Limb (tissue), 2 donors: ENCODE data around the gene CLEC18C.
"Not testable (repeated sequence)": the region's sequence is repeated elsewhere in the genome, so short reads cannot be mapped to it uniquely, and the experiment has no call there.

Experiments
- DNase-seq, 2 donors: peaks; one replicate each; pipeline ENCODE4 v3.0.0-alpha.2; 2016; ENCODE audit errors: extremely low spot score in 2 of 2

Gene CLEC18C

DNA sequence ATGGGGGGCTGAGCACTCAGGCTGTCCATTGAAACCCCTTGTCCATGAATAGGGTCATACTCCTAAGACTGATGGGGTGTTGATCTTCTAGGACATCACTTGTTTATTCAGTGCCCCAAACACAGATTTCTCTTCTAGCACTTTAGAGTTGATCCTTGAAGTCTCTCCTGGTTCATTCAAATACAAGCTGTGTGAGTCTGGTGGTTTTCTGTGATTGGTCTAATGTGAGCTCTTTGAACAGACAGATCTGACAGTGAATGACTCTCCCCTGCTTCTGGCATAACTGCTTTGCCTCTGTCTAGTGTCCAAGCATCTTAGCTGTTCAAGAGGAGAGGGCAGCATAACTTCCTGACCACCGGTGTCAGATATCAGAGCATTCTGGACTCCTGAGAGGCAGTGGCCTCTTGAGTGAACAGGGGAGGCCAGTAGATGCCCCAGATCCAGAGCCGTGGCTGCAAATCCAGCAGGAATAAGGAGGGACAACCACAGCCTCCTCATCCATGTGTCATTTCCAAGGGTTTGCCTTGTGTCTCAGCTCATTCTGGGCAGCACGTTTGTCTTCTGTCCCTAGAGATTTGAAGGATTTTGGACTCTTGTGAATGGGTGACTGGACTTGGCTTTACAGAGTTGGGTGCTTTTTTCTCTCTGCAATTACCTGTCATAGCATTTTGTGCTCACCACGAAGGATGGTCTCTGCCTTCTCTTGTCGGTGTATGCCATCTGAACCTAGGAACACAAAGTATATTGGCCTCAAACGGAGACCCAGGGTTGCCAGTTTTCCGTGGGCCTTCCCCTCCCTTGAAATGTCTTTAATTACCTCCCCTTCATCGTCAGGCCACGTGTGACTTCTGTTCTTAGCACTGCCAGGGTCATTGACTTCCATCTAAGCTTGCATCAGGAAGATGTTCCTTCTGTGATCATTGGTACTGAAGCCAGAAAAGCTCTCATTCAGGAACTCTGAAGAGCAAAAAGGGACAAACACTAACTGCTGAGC lies 13.9 kb upstream of the CLEC18C start:
- no peak for DNase-seq

DNA sequence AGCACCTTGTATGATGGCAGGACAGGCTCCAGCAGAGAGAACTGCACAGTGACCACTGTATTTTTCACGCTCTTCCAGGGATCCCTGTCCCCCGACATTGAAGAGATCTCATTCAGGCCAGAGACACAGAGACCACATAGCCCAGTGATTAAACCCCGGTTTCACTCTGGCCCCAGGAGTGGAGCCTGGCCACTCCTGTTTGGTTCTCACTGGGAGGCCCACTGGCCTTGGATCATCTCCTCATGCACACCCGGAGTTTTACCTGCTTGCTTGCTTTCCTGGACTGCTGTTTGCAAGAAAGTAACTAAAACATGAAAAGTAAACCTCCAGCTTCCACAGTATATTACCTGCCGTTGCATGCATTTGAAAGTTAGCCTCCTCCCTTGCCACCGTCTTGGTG lies 13.2 kb upstream of the CLEC18C start:
- DNase-seq, result no peak

DNA sequence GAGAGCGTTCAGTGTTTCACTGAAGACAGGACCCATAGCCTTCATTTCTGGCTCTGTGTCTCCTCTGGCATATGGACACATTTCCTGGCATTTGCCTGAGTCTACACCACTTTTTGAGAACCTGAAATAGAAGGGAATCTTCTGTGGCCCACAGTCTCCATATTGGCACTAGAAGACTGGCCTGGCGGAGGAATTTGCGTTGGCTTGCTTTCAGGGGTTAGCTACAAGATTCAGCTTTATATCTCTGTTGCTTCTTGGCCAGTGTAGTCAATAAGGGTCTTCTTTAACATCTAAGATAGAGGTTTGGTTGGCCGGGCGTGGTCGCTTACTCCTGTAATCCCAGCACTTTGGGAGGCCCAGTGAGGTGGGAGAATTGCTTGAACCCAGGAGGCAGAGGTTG lies 12.8 kb upstream of the CLEC18C start:
- DNase-seq, result no peak

DNA sequence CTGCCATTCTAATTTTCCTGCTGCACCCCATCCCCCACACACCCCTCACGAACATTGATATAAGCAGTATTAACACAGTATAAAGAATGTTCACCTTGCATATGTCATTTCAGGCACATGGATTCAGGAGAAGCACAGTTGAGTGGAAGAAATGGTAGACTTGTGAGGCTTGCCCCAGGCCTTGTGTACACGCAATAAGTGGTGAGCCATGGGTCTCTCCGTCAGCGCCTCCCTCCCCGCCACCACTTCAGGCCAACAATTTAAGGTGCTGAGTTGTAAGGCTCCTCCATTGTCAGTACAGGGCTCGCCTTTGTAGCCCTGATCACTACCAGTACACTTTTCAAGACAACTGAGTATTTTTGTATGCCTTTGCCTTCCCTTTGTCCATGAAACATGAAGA lies 12.2 kb upstream of the CLEC18C start:
- DNase-seq, result no peak

DNA sequence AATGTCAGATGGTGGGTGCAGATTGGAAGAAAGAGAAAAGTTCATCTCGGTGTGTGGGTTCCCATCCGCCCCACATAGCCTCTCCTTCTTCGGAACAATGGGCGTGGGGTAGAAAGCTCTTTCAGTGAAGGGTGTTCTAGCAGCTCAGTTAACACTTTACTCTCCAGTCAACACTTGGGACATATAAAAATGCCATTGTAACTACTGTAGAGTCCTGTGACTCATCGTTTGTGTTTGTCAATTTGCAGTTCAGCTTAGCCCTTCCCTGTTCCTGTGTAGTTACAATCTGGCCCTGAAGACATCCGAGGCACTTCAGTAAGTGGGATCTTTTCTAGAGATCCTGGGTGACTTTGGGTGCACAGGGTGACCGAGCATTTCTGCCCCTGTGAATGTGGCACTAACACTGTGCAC lies 11.5 kb upstream of the CLEC18C start:
- no peak for DNase-seq

DNA sequence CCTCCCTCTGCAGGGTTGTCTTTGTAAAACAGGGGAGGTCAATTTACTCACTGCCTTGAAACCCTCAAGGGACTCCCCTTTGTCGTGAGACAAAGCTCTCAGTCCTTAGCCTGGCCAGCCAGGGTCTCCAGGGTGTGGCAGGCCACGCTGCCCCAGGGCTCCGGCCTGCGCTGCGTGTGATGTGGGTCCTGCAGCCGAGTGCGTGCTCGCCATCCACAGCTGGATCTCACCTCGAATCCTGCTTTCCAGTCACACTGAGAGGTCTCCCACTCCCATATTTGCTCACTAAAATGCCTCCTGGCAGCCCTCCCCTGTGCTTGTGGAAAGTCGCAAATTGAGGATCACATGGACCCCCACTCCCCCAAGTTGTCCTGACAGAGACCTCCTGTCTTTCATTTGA lies 10.0 kb upstream of the CLEC18C start:
- peak in 1 of 2 donors; percentile 16 for DNase-seq

DNA sequence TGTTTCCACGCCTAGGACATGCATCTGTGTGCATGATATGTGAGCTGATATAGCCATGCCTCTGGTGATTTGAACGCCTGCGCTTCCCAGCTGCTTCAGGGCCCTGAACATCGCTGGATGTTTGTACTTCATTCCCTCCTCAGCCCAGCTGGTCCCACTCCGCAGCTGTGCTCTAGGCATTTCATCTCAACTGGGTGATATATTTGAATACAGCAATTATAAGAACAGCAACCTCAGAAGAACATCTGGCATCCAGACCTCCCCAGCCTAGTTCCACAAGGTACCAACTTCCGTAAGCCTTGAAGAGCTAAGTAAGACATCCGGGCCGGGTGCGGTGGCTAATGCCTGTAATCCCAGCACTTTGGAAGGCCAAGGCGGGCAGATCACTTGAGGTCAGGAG lies 6.9 kb upstream of the CLEC18C start:
- DNase-seq, result not testable (repeated sequence)

DNA sequence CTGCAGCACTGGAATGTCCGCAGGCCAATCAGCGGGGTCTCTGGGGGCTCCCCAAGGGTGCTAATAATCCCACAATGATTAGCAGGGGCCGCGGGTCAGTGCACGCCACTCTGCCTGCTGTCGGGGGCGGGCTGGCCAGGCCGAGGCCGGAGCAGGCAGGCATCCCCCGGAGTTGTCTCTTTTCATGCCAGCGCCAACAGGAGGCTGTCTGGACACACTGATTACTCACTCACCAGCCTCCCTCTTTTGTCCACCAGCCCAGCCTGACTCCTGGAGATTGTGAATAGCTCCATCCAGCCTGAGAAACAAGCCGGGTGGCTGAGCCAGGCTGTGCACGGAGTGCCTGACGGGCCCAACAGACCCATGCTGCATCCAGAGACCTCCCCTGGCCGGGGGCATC lies 329 bp downstream of the CLEC18C start:
- not testable (repeated sequence) for DNase-seq

DNA sequence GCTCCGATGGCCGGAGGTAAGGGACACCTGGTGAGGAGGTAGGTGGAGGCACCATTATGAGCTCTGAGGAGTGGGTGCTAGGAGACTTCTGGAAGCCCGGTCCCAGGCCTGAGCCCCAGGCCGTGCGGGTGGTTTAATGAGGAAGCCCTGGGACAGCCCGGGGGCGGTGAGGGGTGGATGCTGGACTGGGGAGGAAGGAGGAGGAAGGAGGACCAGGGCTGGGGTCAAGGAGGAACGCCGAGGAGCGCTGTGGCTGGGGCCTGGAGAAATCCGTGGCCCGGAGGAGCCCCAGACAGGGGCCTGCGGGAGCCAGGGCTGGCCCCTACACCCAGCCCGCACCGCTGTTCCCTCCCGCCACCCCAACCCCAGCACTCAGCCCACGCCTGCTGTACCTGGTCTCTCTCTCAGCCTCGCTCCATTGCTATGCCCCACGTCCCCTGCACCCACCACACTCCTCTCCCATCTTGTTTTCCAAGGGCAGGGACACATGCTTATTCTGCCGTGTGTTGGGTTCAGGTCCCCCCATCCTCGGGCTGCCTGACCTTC lies 873 bp downstream of the CLEC18C start:
- DNase-seq, result not testable (repeated sequence)

DNA sequence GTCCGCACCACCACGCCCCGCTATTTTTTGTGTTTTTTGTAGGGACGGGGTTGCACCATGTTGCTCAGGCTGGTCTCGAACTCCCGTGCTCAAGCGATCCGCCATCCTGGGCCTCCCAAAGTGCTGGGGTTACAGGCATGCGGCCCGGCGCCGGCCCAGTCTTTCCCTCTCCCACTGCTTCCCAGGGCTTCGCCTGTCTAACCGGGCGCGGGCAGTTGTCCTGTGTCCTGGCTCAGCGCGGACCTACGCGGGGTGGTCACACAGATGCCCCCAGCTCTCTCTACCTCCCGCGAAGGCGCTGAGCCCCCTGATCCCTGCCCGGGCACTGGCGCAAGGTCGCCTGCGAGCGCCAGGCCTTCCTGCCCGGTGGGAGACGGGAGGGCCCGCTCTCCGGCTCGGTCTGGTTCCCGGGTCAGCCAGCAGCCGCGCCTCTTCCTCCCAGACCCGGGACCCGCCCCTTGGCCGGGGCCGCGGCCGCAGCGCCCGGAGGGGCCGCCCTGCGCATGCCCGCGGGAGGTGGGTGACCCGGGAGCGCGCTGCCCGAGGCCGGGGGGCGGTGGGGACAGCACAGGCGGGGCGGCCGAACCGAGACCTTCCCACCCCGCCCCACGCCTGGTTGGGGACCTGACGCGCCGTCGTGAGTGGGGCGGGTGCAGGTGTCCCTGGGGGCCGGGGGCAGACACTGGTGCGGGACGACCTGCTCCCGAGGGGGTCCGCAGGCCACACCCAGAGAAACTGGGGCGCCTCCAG lies 14.4 kb downstream of the CLEC18C start:
- DNase-seq, result not testable (repeated sequence)

DNA sequence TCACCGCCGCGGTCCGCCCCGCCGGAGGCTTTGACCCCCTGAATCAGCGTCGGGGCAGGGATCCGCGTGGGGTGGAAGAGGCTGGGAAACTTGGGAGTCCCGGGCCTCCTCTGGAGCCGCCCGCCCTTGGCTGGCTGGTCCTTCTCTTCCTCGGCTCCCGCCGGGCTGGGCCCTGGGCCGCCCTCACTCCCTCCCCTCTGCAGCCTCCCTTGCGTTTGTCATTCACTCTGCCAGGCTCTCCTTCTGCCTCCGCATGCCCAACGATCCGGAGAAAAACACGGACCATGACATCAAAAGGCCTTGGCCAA lies 15.0 kb downstream of the CLEC18C start:
- not testable (repeated sequence) for DNase-seq

DNA sequence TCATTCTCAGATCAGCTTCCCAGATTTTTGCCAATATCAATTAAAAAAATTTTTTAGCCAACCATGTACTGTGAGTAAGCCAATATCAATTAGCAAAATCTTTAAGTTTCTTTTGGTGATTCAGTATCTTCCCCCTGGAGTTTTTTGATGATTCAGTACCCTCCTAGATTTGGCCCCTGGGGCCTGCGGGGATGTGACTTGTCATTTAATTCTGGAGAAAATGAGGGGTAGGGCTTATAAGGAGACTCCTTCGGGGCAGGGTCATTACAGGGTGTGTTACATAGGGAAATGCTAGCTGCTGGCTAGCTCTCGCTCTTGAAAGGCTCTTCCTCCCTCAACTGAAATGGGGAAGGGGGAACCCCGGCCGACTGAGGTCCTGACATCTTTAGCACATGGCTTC lies 17.0 kb downstream of the CLEC18C start:
- not testable (repeated sequence) for DNase-seq

DNA sequence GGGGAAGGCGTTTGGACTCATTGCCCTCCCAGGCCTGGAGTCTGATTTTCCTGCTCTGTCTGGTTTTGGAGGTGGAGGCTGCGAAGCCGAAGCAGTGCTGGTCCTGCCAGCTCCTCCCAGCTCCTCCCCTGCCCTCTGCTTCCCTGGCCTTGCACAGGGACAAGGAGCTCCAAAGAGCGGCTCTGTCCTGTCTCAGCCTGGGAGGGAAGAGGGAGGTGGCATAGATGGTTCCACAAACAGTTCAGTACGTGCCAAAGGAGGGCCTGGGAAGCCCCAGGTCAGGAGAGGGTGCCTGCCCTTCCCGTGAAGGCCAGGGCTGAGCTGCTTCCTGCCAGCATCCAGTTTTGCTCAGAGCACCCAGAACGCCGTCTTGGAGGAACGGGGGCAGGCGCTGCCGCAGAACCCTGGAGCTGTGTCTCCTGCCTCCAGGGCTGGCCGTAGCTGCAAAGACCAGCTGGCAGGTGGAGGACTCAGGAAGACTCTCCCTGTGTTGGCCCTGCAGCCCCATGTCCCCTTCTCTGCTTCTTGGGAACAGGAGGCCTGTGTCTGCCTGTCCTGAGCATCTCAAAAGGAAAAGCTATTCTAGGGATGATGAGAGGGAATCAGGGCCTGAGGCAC lies 23.2 kb downstream of the CLEC18C start:
- DNase-seq, result not testable (repeated sequence)

DNA sequence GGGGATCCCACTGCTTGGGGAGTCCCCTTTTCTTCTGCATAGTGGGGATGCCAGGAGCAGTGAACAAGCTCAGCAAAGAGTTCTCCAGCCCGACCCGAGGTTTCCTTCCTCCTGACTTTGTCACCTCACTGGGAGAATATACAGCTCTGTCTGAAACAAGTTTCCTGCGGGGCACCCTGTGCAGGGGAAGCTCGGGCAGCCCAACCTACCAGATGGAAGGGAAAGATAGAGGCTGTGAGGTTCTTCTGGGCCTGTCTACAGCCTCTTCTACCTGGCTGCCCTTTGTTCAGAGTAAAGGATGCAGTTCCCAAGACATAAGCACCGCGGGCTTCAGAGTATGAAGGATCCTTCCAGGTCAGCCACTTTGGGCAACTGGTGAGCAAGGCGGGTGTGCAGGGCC lies 24.0 kb downstream of the CLEC18C start:
- not testable (repeated sequence) for DNase-seq

DNA sequence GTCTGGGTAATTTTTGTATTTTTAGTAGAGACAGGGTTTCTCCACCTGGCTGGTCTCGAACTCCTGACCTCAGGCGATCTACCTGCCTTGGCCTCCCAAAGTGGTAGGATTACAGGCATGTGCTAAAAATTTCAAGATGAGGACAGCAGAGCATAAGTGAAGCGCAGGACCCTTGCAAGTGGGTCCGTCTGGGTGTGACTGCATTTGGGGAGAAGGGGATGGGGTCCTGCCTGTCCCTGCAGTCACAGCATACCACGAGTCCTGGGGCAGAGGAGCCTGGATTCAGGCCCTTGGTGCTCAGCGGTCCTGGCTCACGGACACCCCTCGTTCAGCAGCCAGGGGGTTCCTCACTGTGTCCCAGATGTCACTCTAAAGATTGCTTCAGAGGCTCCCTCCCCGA lies 24.6 kb downstream of the CLEC18C start:
- DNase-seq, result not testable (repeated sequence)

DNA sequence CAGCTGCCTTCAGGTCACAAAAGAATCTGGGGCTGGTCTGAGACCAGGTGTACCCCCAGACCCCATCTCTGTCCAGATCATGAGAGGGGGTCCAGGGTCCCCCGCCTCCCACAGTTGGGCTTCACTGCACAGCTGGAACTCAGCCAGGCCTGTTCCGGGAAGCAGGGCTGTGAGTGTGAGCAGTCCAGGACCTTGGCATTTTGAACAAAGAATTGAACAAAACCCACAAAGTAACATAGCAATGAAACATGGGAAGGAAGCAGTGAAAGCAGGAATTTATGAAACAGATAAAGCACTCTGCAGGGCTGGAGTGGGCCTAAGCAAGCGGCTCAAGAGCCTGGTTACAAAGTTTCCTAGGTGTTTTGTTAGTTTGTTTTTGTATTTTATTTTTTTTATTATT lies 25.1 kb downstream of the CLEC18C start:
- peak in 1 of 2 donors; percentile 35 for DNase-seq

DNA sequence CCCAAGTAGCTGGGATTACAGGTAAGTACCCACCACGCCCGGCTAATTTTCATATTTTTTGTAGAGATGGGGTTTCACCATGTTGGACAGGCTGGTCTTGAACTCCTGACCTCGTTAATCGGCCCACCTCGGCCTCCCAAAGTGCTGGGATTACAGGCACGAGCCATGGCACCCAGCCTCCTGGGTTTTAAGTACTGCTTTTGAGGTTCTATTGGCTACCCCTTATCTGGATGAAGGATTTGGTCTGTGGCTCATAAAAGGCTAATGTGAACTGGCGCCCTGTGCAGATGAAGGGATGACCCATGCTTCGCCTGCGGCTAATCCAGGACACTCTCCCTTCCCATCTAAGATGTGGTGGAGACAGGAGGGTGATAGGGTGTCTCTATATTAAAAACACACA lies 25.6 kb downstream of the CLEC18C start:
- not testable (repeated sequence) for DNase-seq

DNA sequence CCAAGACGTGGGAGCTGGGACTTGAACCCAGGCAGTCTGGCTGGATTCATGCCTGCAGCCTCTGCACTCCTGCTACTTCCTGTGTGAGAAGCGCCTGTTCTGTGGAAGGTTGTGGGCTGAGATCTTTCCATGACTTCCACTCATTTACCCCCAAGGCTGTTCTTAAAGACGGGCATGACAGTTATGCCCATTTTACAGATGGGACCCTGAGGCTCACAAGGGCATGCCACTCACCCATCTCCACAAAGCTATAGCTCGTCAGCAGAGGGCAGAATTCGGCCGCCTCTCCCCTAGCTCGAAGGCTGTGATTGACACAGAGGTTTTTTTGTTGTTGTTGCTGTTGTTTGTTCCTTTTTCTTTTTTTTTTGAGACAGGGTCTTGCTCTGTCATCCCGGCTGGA lies 26.5 kb downstream of the CLEC18C start:
- DNase-seq, result not testable (repeated sequence)

DNA sequence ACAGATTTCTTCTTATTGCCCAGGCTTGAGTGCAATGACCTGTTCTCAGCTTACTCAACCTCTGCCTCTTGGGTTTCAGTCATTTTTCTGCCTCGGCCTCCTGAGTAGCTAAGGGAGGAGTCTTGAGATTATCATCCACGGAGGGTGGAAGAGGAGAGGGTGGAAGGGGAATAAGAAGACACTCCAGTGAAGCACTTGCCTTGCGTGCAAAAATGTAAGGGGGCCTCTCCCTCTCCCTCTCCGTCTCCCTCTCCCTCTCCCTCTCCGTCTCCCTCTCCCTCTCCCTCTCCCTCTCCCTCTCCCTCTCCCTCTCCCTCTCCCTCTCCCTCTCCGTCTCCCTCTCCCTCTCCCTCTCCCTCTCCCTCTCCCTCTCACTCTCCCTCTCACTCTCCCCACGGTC lies 29.9 kb downstream of the CLEC18C start:
- DNase-seq, result not testable (repeated sequence)

DNA sequence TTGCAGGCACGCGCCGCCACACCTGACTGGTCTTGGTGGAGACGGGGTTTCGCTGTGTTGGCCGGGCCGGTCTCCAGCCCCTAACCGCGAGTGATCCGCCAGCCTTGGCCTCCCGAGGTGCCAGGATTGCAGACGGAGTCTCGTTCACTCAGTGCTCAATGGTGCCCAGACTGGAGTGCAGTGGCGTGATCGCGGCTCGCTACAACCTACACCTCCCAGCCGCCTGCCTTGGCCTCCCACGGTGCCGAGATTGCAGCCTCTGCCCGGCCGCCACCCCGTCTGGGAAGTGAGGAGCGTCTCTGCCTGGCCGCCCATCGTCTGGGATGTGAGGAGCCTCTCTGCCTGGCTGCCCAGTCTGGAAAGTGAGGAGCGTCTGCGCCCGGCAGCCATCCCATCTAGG lies 30.4 kb downstream of the CLEC18C start:
- not testable (repeated sequence) for DNase-seq

DNA sequence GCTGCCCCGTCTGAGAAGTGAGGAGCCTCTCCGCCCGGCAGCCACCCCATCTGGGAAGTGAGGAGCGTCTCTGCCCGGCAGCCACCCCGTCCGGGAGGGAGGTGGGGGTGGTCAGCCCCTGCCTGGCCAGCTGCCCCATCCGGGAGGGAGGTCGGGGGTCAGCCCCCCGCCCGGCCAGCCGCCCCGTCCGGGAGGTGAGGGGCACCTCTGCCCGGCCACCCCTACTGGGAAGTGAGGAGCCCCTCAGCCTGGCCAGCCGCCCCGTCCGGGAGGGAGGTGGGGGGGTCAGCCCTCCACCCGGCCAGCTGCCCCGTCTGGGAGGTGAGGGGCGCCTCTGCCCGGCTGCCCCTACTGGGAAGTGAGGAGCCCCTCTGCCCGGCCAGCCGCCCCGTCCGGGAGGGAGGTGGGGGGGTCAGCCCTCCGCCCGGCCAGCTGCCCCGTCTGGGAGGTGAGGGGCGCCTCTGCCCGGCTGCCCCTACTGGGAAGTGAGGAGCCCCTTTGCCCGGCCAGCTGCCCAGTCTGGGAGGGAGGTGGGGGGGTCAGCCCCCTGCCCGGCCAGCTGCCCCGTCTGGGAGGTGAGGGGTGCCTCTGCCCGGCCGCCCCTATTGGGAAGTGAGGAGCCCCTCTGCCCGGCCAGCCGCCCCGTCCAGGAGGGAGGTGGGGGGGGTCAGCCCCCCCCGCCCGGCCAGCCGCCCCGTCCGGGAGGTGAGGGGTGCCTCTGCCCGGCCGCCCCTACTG lies 31.2 kb downstream of the CLEC18C start:
- DNase-seq, result not testable (repeated sequence)
